ENCODE data around the gene DLG3. TPM values are rescaled to one million over a fixed set of nuclear protein-coding genes. Genes with fewer than 3 reads are reported as not detected.

DLG3 gene
- total and polyA plus RNA-seq, 9 donors: 12.6 to 40.5 (median 27.3) TPM

DNA sequence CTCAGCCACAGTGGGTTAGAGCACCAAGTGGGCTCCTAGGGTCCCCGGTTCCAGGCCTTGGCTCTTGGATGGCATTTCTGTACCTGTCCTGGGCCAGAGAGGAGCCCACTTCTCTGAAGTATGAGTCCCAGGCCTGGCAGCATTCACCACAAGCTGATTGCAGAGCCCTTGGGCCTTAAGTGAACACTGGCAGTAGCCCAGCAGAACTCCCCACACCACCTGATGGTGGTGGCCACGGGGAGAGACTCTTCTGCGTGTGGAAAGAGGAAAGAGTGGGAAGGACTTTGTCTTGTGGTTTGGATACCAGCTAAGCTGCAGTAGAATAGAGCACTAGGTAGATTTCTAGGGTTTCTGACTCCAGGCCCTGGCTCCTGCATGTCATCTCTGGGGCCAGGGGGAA is 104.8 kb downstream of the DLG3 start:
- WGBS, 3 donors: 63 to 82% (median 66%) methylated on average over 3 of the region's 3 CpGs
- Histone ChIP-seq H3K4me1 (ENCODE audit: insufficient read depth) (no peaks in the 10 kb centered on the region), H3K27ac (no peak overlapping the region), H3K27me3 (no peaks in the 10 kb centered on the region), H3K36me3 (no peaks in the 10 kb centered on the region), H3K9me3 (no peaks in the 10 kb centered on the region), H3K4me3 (no peak overlapping the region)
- intact Hi-C loops (cut with DNase I): no loop called here
- TF ChIP-seq EP300 (IDR thresholded peaks at IDR 0.05) (no peak), POLR2A (IDR thresholded peaks at IDR 0.05) (no peak)
- TF ChIP-seq, protein P1, sequence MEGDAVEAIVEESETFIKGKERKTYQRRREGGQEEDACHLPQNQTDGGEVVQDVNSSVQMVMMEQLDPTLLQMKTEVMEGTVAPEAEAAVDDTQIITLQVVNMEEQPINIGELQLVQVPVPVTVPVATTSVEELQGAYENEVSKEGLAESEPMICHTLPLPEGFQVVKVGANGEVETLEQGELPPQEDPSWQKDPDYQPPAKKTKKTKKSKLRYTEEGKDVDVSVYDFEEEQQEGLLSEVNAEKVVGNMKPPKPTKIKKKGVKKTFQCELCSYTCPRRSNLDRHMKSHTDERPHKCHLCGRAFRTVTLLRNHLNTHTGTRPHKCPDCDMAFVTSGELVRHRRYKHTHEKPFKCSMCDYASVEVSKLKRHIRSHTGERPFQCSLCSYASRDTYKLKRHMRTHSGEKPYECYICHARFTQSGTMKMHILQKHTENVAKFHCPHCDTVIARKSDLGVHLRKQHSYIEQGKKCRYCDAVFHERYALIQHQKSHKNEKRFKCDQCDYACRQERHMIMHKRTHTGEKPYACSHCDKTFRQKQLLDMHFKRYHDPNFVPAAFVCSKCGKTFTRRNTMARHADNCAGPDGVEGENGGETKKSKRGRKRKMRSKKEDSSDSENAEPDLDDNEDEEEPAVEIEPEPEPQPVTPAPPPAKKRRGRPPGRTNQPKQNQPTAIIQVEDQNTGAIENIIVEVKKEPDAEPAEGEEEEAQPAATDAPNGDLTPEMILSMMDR (IDR thresholded peaks at IDR 0.05): no peak
- no peak for DNase-seq

DNA sequence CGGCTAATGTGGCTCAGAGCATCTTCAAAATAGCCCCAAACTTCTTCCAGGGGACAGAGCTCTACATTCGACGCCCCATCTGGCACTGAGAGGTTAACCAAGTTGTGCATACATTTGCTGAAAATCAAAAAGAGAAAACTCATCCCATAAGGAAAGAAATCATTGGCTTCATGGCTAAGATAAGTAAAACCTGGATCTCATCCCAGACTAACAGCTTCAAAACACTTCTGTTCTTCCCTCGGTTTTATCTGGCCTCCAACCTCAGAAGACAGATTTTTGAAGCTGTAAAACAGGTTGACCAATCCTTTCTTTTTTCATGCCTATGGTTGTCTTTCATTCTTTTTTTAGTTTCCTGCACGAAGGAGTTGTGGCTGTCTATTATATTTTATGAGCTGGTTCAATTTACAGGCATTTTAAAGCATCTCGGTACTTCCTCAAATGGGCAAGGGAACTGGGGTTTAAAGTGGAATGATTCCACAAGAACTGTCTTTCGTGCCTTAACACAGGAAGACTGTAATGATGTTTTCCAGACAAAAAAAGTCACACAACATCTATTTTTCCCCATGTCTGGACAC is 107.6 kb downstream of the DLG3 start:
- WGBS, 3 donors: 22 to 32% (median 27%) methylated on average over 7 of the region's 7 CpGs
- no peak overlapping the region for H3K27ac ChIP-seq
- TF ChIP-seq EP300 (IDR thresholded peaks at IDR 0.05) (no peak), POLR2A (IDR thresholded peaks at IDR 0.05) (no peak)
- TF ChIP-seq, protein P1 (IDR thresholded peaks at IDR 0.05): no peak
- H3K36me3 ChIP-seq: no peaks in the 10 kb centered on the region
- no peaks in the 10 kb centered on the region for H3K9me3 ChIP-seq
- no peaks in the 10 kb centered on the region for H3K27me3 ChIP-seq
- H3K4me1 ChIP-seq (ENCODE audit: insufficient read depth): no peaks in the 10 kb centered on the region
- intact Hi-C loops (cut with DNase I): loop anchor here in 2 of 4 donors (10.0 kb wide), 1 partner anchor 97 kb away; no protein-coding TSS in a partner anchor
- H3K4me3 ChIP-seq: no peak overlapping the region
- no peak for DNase-seq

DNA sequence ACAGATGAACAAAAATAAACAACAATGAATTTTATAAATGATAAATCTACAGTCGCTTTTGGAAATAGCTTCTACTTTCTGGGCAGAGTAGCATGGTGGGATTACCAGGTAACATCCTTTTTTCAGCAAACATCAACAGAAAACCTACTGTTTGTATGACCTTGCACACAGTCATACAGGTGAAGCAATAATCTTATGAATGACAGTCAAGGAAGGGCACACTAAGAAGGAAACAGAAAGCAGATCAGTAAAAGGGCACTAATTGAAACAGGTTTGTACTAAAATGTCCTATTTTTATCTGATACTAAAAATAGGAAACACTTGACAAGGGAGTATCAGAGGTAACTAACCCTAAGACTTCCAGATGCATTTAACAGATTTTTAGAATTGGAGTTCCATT is 108.9 kb downstream of the DLG3 start:
- H3K27me3 ChIP-seq: no peaks in the 10 kb centered on the region
- no peaks in the 10 kb centered on the region for H3K4me1 ChIP-seq (ENCODE audit: insufficient read depth)
- H3K4me3 ChIP-seq: no peak overlapping the region
- no peaks in the 10 kb centered on the region for H3K9me3 ChIP-seq
- DNase-seq: no peak
- 46 to 73% (median 55%) methylated on average over 1 of the region's 1 CpG for WGBS, 3 donors
- intact Hi-C loops (cut with DNase I): loop anchor here in 2 of 4 donors (10.0 kb wide), 1 partner anchor 99 kb away; no protein-coding TSS in a partner anchor
- no peaks in the 10 kb centered on the region for H3K36me3 ChIP-seq
- TF ChIP-seq, protein P1 (IDR thresholded peaks at IDR 0.05): no peak
- TF ChIP-seq POLR2A (IDR thresholded peaks at IDR 0.05): no peak
- TF ChIP-seq EP300 (IDR thresholded peaks at IDR 0.05): no peak
- no peak overlapping the region for H3K27ac ChIP-seq

DNA sequence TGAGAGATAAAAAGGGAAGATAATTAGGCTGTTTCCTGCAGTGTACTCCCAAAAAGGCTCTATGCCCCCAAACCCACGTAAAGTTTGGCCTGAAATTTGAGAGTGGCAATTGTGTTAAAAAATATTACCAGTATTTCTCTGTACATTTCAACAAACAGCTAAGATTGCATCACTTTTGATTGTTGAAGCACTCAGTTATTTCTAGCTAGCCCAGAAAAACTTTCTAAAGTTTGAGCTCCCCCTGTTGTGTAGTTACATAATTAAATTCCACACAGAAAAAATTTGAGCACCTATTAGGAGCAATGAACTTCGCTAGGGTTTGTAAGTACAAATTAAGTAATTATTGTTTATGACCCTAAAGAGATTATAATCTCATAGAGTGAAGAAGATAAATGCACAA is 109.4 kb downstream of the DLG3 start:
- TF ChIP-seq EP300 (IDR thresholded peaks at IDR 0.05): no peak
- TF ChIP-seq, protein P1 (IDR thresholded peaks at IDR 0.05): peak in 1 of 3 donors; percentile 24
- TF ChIP-seq POLR2A (IDR thresholded peaks at IDR 0.05): no peak
- no peaks in the 10 kb centered on the region for H3K4me1 ChIP-seq (ENCODE audit: insufficient read depth)
- intact Hi-C loops (cut with DNase I): loop anchor here in 2 of 4 donors (10.0 kb wide), 1 partner anchor 99 kb away; no protein-coding TSS in a partner anchor
- H3K9me3 ChIP-seq: no peaks in the 10 kb centered on the region
- 3 to 11% (median 6%) methylated on average over 2 of the region's 2 CpGs for WGBS, 3 donors
- no peaks in the 10 kb centered on the region for H3K36me3 ChIP-seq
- no peak overlapping the region for H3K4me3 ChIP-seq
- H3K27me3 ChIP-seq: no peaks in the 10 kb centered on the region
- DNase-seq: no peak
- H3K27ac ChIP-seq: no peak overlapping the region

Measured in ovary (tissue), 9 donors.